ENCODE measurements around the gene CES3.
A peak's percentile ranks its signal among the peaks of the same experiment; 100 is the strongest.

Gene CES3

DNA sequence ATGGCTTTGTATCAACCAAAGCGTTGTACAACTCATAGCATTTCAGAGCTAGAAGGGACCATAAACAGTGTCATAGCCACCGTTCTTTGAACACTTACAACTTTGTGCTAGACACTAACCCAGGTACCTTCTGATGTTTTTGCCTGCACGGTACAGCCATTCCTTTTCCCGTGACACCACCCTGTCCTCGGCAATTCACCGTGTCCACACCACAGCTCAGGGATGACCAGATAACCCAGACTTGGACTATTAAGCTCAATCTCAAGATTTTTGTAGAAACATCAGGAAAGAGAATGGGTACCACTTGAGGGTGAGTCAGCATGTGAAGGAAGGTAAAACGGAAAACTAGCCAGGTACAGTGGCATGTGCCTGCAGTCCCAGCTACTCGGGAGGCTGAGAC lies 58.1 kb downstream of the CES3 start:
- no peak overlapping the region for H3K27ac ChIP-seq (ENCODE audit: extremely low read depth, low read depth, low read length)
- H3K9me3 ChIP-seq (ENCODE audit: control insufficient read depth, insufficient read depth, low read depth, low read length): no peaks in the 10 kb centered on the region
- ChIA-PET CTCF (interaction anchor here (0.6 to 13.3 kb wide), 11 partner anchors 8 to 460 kb away, joined by 3 to 155 read pairs (median 9); no protein-coding TSS in a partner anchor), POLR2A (interaction anchor here (0.6 to 1.9 kb wide), 4 partner anchors 9 to 173 kb away, joined by 3 to 15 read pairs (median 4); partner anchors contain the start of genes CBFB and E2F4)
- H3K4me3 ChIP-seq (ENCODE audit: low read depth, low read length): no peak overlapping the region
- no peaks in the 10 kb centered on the region; the same call in 1 of the 2 replicates for H3K4me1 ChIP-seq (ENCODE audit: control insufficient read depth, insufficient read depth, low read length)
- TF ChIP-seq TCF7L2 (IDR thresholded peaks at IDR 0.05; ENCODE audit: borderline replicate concordance, low read depth, low read length): no peak
- no peaks in the 10 kb centered on the region for H3K36me3 ChIP-seq (ENCODE audit: control insufficient read depth in 2 of 2, insufficient read depth in 1 of 2, low read length in 2 of 2)

DNA sequence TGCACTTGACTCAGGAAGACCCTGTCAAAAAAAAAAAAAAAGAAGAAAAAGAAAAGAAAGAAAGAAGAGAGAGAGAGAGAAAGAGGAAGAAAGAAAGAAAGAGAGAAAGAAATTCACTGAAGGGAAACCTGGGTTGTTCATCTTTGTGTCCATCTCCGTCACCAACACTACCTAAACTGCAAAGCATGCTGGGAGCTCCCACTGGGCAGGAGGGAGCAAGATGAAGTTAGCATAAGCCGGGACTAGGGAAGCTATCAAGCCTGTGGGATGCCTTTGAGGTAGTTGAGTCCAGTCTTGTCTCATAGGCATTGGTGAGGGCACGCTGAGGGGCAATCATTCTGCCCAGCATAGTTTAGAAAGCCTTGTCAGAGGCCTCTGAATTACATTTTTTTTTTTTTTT lies 60.3 kb downstream of the CES3 start:
- TF ChIP-seq ZFP41 (tag by site-specific recombination; IDR thresholded peaks at IDR 0.05; ENCODE audit: borderline replicate concordance) (no peak), ZNF133 (tag by site-specific recombination; IDR thresholded peaks at IDR 0.05) (no peak), ZNF76 (tag by site-specific recombination; IDR thresholded peaks at IDR 0.05; ENCODE audit: borderline replicate concordance, low read depth) (peak; percentile 49; the same call in 1 of the 2 replicates), PRDM1 (tag by site-specific recombination; IDR thresholded peaks at IDR 0.05) (peak; percentile 57)
- Histone ChIP-seq H3K4me3 (ENCODE audit: low read depth, low read length) (no peak overlapping the region), H3K27ac (ENCODE audit: extremely low read depth, low read depth, low read length) (no peak overlapping the region), H3K9me3 (ENCODE audit: control insufficient read depth, insufficient read depth, low read depth, low read length) (no peaks in the 10 kb centered on the region), H3K4me1 (ENCODE audit: control insufficient read depth, insufficient read depth, low read length) (no peaks in the 10 kb centered on the region; the same call in 1 of the 2 replicates), H3K36me3 (ENCODE audit: control insufficient read depth in 2 of 2, insufficient read depth in 1 of 2, low read length in 2 of 2) (no peaks in the 10 kb centered on the region)
- POLR2A ChIA-PET: interaction anchor here (0.7 kb wide), 2 partner anchors 206 to 233 kb away, joined by 5 to 7 read pairs; partner anchors contain the start of gene TMEM208
- CTCF ChIA-PET: interaction anchor here (0.6 to 13.3 kb wide), 3 partner anchors 79 to 148 kb away, joined by 4 to 155 read pairs (median 104); no protein-coding TSS in a partner anchor

DNA sequence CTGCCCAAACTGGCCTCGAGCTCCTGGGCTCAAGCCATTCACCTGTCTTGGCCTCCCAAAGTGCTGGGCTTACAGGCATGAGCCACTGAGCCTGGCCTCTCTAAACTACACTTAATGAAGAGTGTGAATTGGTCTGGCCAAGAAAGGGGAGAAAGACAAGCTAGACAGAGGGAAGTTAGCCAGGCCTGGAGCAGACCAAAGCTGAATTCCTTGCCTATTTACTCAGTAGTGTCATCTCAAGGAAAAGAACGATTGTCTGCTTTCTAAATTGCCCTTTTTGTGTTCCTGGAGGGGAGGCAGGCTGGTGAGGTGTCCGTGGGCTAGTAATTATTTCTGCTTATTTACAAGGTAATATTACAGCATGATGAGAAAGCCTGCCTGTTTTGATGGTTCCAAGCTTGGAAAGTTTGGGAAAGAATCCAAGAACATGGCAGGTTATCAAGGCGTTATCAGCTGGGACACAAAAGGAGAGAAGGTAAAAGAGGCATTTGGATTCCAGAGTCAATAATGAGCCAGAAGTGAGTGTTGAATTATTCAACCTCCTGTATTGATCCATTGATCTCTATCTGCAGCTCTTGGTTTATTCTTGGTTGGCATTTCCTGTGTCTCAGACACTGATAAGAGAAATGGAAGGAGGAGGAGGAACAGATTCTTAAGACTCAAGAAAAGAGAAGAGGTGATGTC lies 61.6 kb downstream of the CES3 start:
- H3K36me3 ChIP-seq (ENCODE audit: control insufficient read depth in 2 of 2, insufficient read depth in 1 of 2, low read length in 2 of 2): no peaks in the 10 kb centered on the region
- no peak overlapping the region for H3K27ac ChIP-seq (ENCODE audit: extremely low read depth, low read depth, low read length)
- ChIA-PET CTCF (interaction anchor here (0.6 to 13.3 kb wide), 7 partner anchors 8 to 304 kb away, joined by 3 to 155 read pairs (median 5); partner anchors contain the start of genes KCTD19 and LRRC36), POLR2A (interaction anchor here (1.2 kb wide), 1 partner anchor 9 kb away, joined by 3 read pairs; no protein-coding TSS in a partner anchor)
- no peaks in the 10 kb centered on the region; the same call in 1 of the 2 replicates for H3K4me1 ChIP-seq (ENCODE audit: control insufficient read depth, insufficient read depth, low read length)
- no peak overlapping the region for H3K4me3 ChIP-seq (ENCODE audit: low read depth, low read length)
- H3K9me3 ChIP-seq (ENCODE audit: control insufficient read depth, insufficient read depth, low read depth, low read length): no peaks in the 10 kb centered on the region
- TF ChIP-seq, protein P1, sequence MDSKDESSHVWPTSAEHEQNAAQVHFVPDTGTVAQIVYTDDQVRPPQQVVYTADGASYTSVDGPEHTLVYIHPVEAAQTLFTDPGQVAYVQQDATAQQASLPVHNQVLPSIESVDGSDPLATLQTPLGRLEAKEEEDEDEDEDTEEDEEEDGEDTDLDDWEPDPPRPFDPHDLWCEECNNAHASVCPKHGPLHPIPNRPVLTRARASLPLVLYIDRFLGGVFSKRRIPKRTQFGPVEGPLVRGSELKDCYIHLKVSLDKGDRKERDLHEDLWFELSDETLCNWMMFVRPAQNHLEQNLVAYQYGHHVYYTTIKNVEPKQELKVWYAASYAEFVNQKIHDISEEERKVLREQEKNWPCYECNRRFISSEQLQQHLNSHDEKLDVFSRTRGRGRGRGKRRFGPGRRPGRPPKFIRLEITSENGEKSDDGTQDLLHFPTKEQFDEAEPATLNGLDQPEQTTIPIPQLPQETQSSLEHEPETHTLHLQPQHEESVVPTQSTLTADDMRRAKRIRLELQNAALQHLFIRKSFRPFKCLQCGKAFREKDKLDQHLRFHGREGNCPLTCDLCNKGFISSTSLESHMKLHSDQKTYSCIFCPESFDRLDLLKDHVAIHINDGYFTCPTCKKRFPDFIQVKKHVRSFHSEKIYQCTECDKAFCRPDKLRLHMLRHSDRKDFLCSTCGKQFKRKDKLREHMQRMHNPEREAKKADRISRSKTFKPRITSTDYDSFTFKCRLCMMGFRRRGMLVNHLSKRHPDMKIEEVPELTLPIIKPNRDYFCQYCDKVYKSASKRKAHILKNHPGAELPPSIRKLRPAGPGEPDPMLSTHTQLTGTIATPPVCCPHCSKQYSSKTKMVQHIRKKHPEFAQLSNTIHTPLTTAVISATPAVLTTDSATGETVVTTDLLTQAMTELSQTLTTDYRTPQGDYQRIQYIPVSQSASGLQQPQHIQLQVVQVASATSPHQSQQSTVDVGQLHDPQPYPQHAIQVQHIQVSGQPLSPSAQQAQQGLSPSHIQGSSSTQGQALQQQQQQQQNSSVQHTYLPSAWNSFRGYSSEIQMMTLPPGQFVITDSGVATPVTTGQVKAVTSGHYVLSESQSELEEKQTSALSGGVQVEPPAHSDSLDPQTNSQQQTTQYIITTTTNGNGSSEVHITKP (tag by site-specific recombination; IDR thresholded peaks at IDR 0.05): peak; percentile 67
- TF ChIP-seq PRDM1 (tag by site-specific recombination; IDR thresholded peaks at IDR 0.05) (peak; percentile 30; the same call in 1 of the 2 replicates), ZNF2 (tag by site-specific recombination; IDR thresholded peaks at IDR 0.05) (no peak), ZNF514 (tag by site-specific recombination; IDR thresholded peaks at IDR 0.05) (no peak), ZNF510 (tag by site-specific recombination; IDR thresholded peaks at IDR 0.05; ENCODE audit: insufficient replicate concordance) (no peak), ZNF426 (tag by site-specific recombination; IDR thresholded peaks at IDR 0.05) (no peak)
- TF ChIP-seq, protein P2, sequence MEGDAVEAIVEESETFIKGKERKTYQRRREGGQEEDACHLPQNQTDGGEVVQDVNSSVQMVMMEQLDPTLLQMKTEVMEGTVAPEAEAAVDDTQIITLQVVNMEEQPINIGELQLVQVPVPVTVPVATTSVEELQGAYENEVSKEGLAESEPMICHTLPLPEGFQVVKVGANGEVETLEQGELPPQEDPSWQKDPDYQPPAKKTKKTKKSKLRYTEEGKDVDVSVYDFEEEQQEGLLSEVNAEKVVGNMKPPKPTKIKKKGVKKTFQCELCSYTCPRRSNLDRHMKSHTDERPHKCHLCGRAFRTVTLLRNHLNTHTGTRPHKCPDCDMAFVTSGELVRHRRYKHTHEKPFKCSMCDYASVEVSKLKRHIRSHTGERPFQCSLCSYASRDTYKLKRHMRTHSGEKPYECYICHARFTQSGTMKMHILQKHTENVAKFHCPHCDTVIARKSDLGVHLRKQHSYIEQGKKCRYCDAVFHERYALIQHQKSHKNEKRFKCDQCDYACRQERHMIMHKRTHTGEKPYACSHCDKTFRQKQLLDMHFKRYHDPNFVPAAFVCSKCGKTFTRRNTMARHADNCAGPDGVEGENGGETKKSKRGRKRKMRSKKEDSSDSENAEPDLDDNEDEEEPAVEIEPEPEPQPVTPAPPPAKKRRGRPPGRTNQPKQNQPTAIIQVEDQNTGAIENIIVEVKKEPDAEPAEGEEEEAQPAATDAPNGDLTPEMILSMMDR (tag by site-specific recombination; IDR thresholded peaks at IDR 0.05): no peak

Measured in HEK293 (cell line).